ENCODE results near the gene CENPF.
A peak's percentile ranks its signal among the peaks of the same experiment; 100 is the strongest.
"Not testable (repeated sequence)": the region's sequence is repeated elsewhere in the genome, so short reads cannot be mapped to it uniquely, and the experiment has no call there.

CENPF gene

DNA sequence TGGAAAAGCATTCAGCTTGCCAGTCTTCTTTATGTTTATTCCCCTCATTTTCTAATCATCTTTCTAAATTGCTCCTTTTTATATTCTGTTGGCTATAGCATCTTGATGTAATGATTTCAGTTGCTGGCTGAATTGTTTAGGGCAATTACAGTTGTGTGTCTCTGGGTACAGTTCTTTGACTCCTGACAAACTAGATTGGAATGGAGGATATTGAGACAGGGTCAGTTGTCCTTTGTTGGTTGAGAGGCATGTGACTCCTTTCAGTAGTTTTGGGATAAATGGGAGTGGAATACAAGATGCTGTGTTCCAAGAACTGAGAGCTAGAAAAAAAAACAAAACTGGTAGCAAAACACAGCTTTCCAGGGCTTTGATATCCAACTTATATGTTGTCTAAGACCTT is 1.5 kb downstream of the CENPF start:
- H3K27ac Mint-ChIP-seq = no peak overlapping the region

DNA sequence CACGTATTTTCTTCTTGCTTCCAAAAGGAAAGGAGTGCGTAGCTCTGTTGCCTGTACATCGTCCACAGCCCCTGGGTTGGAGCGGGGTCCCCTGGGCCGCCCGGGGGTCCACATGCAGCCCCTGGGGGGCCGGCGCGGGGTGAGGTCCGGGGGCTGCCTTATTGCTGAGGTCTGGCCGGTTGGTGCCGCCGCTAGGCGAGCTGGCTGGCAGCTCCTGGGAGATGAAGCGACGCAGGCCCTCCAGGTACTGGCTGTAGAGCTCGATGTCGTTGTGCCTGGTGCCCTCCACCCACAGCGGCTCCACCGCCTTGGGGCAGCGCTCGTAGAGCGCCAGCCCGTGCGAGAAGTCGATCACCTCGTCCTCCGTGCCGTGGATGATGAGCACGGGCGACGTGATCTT is 2.5 kb downstream of the CENPF start:
- peaks cover 35% of the 10 kb centered on the region for H3K4me1 Mint-ChIP-seq
- DNase-seq; H3K4me3 Mint-ChIP-seq; H3K27ac Mint-ChIP-seq; H3K27me3 Mint-ChIP-seq (ENCODE audit: low read depth, poor library complexity): not testable (repeated sequence)
- peaks cover 44% of the 10 kb centered on the region for H3K36me3 Mint-ChIP-seq (ENCODE audit: low read depth)
- peaks cover 37% of the 10 kb centered on the region for H3K9me3 Mint-ChIP-seq

More for the DNA sequence above, 1.5 kb downstream of the CENPF start:
- no peak for DNase-seq
- Mint-ChIP-seq H3K36me3 (ENCODE audit: low read depth) (peaks cover 35% of the 10 kb centered on the region), H3K4me3 (peak overlapping the region; percentile 98), H3K9me3 (peaks cover 27% of the 10 kb centered on the region), H3K27me3 (ENCODE audit: low read depth, poor library complexity) (peaks cover 4% of the 10 kb centered on the region), H3K4me1 (peaks cover 35% of the 10 kb centered on the region)
- TF ChIP-seq, protein P1, sequence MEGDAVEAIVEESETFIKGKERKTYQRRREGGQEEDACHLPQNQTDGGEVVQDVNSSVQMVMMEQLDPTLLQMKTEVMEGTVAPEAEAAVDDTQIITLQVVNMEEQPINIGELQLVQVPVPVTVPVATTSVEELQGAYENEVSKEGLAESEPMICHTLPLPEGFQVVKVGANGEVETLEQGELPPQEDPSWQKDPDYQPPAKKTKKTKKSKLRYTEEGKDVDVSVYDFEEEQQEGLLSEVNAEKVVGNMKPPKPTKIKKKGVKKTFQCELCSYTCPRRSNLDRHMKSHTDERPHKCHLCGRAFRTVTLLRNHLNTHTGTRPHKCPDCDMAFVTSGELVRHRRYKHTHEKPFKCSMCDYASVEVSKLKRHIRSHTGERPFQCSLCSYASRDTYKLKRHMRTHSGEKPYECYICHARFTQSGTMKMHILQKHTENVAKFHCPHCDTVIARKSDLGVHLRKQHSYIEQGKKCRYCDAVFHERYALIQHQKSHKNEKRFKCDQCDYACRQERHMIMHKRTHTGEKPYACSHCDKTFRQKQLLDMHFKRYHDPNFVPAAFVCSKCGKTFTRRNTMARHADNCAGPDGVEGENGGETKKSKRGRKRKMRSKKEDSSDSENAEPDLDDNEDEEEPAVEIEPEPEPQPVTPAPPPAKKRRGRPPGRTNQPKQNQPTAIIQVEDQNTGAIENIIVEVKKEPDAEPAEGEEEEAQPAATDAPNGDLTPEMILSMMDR (IDR thresholded peaks at IDR 0.05) = no peak

DNA sequence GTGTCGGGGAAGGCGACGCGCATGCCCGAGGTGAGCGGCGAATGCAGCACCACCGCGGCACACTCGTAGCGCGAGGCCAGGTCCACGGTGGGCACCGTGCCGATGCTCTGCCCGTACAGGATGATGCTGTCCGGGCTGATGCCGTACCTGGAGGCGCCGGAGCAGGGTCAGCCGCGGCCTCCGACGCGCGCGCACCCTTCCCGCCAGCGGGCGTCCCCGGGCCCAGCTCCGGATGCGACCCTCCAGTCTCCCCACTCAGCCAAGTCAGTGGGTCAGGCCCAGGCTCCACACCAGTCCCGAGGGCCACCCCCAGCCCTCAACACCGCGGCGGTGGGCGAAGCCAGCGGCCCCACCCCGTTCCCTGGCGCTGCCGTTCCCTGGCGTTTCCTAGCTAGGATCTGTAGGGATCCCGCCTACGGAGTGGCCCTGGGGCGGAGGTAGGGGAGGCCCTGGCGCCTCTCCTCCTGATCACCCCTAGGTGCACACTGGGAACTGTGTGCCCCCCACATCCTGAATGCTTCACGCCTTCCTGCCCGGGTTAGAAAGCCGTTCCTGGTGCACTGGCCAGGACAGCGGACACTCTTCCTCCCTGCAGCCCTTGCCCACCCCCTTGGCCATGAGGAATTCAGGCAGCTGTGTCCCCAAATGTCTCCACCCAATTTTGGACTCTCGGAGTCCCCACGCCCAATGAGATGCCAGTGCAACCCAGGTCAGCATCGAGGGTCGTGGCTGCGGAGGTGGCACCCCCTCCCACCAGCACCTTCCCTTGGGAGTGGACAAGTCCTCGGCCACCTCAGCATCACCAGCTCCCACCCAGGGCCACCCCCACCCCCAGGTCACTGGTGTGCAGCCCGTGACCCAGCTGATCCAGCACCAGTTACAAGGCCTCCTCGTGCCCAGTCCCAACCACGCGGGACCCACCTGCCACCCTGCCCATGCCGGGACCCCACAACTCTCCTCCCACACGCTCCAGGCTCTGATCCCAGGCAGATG is 3.2 kb downstream of the CENPF start:
- H3K36me3 Mint-ChIP-seq (ENCODE audit: low read depth) = peaks cover 52% of the 10 kb centered on the region
- not testable (repeated sequence) for H3K4me3 Mint-ChIP-seq; DNase-seq; H3K27ac Mint-ChIP-seq; H3K27me3 Mint-ChIP-seq (ENCODE audit: low read depth, poor library complexity)
- peaks cover 42% of the 10 kb centered on the region for H3K9me3 Mint-ChIP-seq
- H3K4me1 Mint-ChIP-seq = peaks cover 31% of the 10 kb centered on the region

DNA sequence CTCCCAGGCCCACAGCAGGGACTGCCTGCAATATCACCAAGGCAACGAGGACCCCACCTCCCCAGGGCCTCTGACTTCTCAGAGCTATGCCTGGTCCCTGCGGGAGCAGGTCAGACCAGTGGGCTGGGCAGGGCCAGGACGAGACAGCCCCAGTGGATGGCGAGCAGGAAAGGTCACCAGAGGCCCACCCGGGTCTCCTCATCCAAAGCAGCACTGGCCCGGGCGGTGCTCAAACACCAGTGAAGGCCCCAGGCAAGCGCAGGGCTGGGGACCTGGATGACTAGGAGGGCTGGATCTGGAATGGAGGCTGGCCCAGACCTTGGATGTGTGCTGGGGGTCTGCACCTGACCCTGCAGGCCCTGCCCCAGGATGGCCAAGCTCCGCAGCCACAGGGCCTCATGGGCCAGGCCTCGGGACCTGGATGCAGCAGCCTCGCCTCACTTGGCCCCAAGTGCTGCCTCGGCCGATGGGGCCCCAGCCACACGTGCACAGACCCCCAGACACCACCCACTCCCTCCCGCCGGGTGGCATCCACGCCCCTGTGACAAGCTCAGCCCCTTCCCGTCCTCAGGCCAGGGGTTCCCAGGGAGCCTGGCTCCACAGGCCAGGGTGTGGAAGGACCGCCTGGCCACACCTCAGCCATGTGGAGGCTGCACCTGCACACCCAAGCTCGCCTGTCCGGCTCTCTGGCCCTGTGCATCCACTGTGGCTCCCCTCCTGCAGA is 4.7 kb downstream of the CENPF start:
- H3K4me1 Mint-ChIP-seq = peaks cover 20% of the 10 kb centered on the region
- DNase-seq; H3K4me3 Mint-ChIP-seq; H3K27ac Mint-ChIP-seq; H3K27me3 Mint-ChIP-seq (ENCODE audit: low read depth, poor library complexity): not testable (repeated sequence)
- H3K36me3 Mint-ChIP-seq (ENCODE audit: low read depth) = peaks cover 64% of the 10 kb centered on the region
- H3K9me3 Mint-ChIP-seq = peaks cover 45% of the 10 kb centered on the region

DNA sequence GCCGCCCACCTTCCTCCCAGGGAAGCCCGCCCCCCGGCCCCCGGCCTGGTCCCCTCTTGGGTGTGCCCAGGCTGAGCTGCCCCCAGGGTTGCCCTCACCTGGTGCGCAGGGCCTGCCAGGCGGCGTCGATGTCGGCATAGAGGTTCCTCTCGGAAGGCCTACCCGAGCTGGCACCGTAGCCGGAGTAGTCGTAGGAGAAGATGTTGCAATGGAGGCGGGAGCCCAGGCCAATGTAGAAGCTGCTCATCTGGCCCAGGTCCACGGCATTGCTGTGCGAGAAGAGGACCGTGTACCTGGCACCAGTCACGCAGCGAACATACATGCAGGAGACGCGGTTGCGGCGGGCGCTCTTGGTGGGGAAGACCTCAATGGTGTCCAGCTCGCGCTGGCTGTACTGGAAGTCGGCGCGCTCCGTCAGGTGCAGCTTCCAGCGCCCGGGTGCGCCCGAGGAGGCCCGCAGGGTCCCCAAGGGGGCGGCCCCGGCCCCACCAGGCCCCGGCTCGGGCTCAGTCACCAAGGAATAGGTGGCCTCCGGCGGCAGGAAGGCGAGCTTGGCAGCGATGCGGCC is 5.3 kb downstream of the CENPF start:
- not testable (repeated sequence) for H3K4me3 Mint-ChIP-seq; H3K27me3 Mint-ChIP-seq (ENCODE audit: low read depth, poor library complexity); H3K27ac Mint-ChIP-seq; DNase-seq
- H3K4me1 Mint-ChIP-seq = peaks cover 15% of the 10 kb centered on the region
- H3K9me3 Mint-ChIP-seq = peaks cover 45% of the 10 kb centered on the region
- H3K36me3 Mint-ChIP-seq (ENCODE audit: low read depth) = peaks cover 68% of the 10 kb centered on the region

DNA sequence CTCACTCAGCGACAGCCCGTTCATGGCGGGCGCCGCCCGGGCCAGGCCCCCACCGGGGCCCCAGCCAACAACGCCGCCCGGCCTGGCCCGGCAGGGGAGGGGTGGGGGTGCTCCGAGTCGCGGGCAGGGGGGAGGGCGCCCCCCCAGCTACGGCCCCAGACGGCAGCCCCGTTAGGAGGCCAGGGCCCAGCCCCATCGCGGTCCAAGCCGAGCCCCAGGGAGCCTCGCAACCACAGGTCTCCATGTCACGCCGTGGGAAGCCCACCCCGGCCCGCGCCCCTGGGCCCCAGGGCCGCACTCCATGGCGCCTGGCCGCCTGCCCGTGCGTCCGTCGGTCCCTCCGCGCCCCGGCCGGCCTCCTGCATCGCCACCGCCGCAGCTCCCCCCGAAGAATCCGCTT is 5.8 kb downstream of the CENPF start:
- not testable (repeated sequence) for H3K27ac Mint-ChIP-seq; DNase-seq; H3K4me3 Mint-ChIP-seq; H3K27me3 Mint-ChIP-seq (ENCODE audit: low read depth, poor library complexity)
- Mint-ChIP-seq H3K4me1 (peaks cover 14% of the 10 kb centered on the region), H3K9me3 (peaks cover 45% of the 10 kb centered on the region), H3K36me3 (ENCODE audit: low read depth) (peaks cover 73% of the 10 kb centered on the region)

DNA sequence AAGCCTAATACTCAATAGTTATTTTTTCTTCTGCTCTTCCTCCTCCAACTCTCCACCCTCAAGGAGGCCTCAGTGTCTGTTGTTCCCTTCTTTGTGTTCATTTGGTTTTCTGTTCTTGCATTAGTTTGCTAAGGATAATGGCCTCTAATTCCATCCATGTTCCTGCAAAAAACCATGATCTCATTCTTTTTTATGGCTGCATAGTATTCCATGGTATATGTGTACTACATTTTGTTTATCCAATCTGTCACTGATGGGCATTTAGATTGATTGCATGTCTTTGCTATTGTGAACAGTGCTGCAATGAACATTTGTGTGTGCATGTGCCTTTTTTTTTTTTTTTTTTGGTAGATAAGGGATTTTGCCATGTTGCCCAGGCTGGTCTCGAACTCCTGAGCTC is 6.7 kb downstream of the CENPF start:
- no peak overlapping the region for H3K27ac Mint-ChIP-seq
- TF ChIP-seq, protein P1 (IDR thresholded peaks at IDR 0.05) = no peak

DNA sequence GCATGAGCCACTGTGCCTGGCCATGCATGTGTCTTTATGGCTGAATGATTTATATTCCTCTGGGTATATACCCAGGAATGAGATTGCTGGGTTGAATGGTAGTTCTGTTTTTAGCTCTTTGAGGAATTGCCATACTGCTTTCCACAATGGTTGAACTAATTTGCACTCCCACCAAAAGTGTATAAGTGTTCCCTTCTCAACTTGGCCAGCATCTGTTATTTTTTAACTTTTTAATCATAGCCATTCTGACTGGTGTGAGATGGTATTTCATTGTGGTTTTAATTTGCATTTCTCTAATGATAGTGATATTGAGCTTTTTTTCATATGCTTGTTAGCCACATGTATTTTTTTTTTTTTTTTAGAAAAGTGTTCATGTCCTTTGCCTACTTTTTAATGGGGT is 7.1 kb downstream of the CENPF start:
- not testable (repeated sequence) for H3K4me1 Mint-ChIP-seq; H3K27me3 Mint-ChIP-seq (ENCODE audit: low read depth, poor library complexity); DNase-seq; H3K4me3 Mint-ChIP-seq; H3K27ac Mint-ChIP-seq
- Mint-ChIP-seq H3K36me3 (ENCODE audit: low read depth) (peaks cover 79% of the 10 kb centered on the region), H3K9me3 (peaks cover 42% of the 10 kb centered on the region)

More for the DNA sequence above, 6.7 kb downstream of the CENPF start:
- no peak overlapping the region for H3K4me3 Mint-ChIP-seq
- H3K4me1 Mint-ChIP-seq = peaks cover 5% of the 10 kb centered on the region
- no peak for DNase-seq
- H3K27me3 Mint-ChIP-seq (ENCODE audit: low read depth, poor library complexity) = peaks cover 4% of the 10 kb centered on the region
- peaks cover 45% of the 10 kb centered on the region for H3K9me3 Mint-ChIP-seq
- peaks cover 79% of the 10 kb centered on the region for H3K36me3 Mint-ChIP-seq (ENCODE audit: low read depth)
